NCI-H2227 (cell line): ENCODE results near the gene DGCR6.
"Not testable (repeated sequence)": the region's sequence is repeated elsewhere in the genome, so short reads cannot be mapped to it uniquely, and the experiment has no call there.

Experiments
- DNase-seq: peaks from one replicate; lab custom pipeline; 2025; ENCODE audit not compliant: unreplicated experiment; lab: John Stamatoyannopoulos, UW

DGCR6 gene

DNA sequence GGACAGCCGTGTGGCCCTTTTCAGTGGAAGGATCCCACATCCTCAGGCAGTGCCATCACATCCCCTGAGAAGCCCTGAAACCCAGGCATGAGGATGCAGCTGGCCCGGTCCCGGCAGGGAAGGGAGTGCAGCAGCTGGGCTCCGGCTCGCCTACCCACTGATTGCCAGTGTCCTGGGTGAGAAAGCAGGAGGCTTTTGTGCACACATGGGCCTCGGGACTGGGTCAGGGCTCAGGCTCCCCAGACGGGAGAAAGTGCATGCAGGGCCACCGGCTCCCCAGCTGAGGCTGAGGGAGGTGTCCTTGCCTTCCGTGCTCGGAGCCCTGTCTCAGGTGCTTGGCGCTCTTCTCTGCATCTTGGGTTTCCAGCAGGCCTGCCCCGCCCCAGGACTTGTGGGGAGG is 53.6 kb downstream of the DGCR6 start:
- DNase-seq, result not testable (repeated sequence)

DNA sequence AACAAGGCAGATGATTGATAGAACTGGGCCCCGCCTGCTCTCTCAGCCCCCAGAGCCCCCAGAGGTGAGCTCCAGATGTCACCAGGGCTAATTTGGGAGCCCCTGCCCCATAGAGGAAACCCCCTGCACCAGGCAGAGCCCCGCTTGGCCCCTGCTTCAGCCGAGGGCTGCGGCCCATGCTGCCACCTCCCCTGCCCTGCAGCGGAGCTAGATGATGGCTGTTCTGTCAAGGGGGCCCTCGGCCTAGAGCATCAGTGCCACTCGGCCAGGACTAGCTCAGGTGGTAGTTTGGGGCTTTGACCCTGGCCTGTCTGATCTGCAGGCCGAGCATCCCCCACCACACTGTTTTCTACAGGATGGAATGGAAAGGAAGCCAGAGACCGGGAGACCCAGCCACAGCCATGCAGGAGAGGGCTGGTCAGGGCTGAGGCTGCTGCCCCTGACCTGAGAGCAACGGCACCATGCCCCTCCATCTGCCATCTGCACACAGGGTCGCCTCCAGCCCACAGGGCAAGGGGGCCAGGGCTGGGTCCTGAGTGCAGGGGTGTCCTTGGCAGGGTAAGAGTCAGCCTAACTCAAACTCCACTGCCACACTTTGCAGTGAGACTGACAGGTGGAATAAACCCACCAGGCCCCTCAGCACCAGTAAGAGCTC is 54.2 kb downstream of the DGCR6 start:
- not testable (repeated sequence) for DNase-seq

DNA sequence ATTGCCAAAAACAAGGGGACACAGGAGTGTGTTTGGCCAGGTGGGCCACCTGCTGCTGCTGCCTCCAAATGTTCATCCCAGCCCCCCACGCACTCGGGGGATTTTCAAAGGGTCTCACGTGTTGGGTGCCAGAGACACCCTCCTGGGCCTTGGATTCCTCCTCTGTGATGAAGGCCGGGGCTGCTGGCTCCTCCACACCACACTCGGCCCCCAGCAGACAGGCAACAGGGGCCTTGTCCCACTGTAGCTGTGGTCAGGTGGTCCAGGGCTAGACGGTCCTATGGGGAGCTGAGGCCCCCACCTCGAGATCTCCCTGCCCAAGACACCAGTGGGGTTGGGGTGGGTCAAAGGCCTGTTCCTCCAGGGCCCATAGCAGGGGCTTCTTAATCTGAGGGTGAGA is 55.1 kb downstream of the DGCR6 start:
- DNase-seq, result not testable (repeated sequence)
